Prostate gland (tissue), 1 donor: ENCODE results near the gene NUBP2.

ENCODE experiments used
- POLR2A ChIP-seq: fragments of 450-650 bp; IDR thresholded peaks from one replicate; pipeline ENCODE4 v1.6.1; 2016; ENCODE audit warnings: antibody characterized with exemption, mild to moderate bottlenecking
- POLR2AphosphoS5 ChIP-seq: sonication (generic); formaldehyde crosslinking; IDR thresholded peaks from one replicate; pipeline ENCODE4 v1.6.1; 2017; ENCODE audit warnings: antibody characterized with exemption

DNA sequence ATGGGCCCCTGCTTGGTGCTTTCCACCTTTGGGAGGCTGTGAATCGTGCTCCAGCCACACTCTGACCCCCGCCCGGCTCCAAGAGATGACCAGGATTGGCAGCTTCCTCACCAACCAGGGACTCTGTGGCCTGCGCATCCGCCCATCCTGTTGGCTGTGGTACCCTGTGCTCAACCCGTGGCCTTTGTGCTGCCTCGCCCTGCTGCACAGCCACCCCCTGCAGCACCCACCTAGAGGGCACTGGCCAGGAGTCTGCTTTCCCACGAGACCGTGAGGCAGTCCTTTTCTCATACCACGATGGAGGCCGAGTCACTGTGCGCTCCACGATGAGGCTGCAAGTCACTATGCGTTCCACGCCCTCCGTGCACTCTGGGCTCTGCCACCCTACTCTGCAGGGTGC lies 30.8 kb upstream of the NUBP2 start:
- TF ChIP-seq POLR2A (no peak), POLR2AphosphoS5 (no peak)
